Measurements from ENCODE around the gene JPH2.
A peak's percentile ranks its signal among the peaks of the same experiment; 100 is the strongest.

The JPH2 gene

DNA sequence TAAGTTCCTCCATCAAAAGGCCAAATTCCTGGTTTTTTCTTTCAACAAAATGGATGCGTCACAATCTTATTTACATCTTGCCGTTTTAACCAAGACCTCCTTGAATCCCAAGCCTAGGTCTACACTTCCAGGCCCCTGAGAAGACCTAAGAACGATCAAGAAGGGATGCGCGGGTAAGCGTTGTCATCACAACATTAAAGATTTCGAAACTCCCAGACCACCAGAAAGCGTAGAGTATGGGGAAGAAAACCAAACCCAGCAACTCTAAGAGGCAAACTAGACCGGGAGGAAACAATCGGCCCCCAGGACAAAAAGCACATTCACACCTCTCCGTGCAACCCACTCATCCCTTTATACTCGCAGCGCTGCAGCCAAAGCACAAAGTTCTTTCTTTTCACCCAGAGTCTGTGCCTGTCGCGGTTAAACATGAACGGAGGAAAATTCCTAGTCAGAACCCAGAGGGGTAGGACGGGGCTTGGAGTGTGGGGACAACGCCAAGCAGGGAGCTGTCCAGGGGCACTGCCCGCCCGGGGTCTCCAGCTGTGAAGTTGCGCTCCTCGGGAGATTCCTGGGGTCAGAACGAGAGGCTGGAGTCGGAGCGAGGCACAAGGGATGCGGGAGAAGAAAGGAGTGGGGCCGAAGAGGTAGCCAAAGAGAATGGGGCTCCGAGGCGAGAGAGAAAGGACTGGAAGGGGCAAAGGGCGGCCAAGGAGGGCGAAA, 22.9 kb upstream of the JPH2 start:
- Histone ChIP-seq H3K27me3 (ENCODE audit: insufficient read depth, low read depth) (no peaks in the 10 kb centered on the region), H3K36me3 (ENCODE audit: insufficient read depth) (no peaks in the 10 kb centered on the region), H3K9ac (peak overlapping the region; percentile 92), H3K27ac (peak overlapping the region; percentile 90), H3K4me2 (peak overlapping the region; percentile 91), H2AFZ (ENCODE audit: low read depth) (peak overlapping the region; percentile 60), H3K4me3 (IDR thresholded peaks at IDR 0.05; ENCODE audit: insufficient read depth, low read depth, low read length) (peak overlapping the region; percentile 32), H3K4me1 (ENCODE audit: low read depth, poor library complexity, severe bottlenecking) (peaks cover 46% of the 10 kb centered on the region), H3K79me2 (ENCODE audit: insufficient read depth, low read depth) (peaks cover 51% of the 10 kb centered on the region), H4K20me1 (ENCODE audit: insufficient read depth) (0 out of 2 replicates have a peak, but pooled peaks cover 4% of the 10 kb centered on the region)
- TF ChIP-seq, protein P1, sequence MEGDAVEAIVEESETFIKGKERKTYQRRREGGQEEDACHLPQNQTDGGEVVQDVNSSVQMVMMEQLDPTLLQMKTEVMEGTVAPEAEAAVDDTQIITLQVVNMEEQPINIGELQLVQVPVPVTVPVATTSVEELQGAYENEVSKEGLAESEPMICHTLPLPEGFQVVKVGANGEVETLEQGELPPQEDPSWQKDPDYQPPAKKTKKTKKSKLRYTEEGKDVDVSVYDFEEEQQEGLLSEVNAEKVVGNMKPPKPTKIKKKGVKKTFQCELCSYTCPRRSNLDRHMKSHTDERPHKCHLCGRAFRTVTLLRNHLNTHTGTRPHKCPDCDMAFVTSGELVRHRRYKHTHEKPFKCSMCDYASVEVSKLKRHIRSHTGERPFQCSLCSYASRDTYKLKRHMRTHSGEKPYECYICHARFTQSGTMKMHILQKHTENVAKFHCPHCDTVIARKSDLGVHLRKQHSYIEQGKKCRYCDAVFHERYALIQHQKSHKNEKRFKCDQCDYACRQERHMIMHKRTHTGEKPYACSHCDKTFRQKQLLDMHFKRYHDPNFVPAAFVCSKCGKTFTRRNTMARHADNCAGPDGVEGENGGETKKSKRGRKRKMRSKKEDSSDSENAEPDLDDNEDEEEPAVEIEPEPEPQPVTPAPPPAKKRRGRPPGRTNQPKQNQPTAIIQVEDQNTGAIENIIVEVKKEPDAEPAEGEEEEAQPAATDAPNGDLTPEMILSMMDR (conservative IDR thresholded peaks at IDR 0.05; ENCODE audit: low read depth, low read length): 0 out of 2 replicates have a peak, but pooled peaks have one; percentile 17

DNA sequence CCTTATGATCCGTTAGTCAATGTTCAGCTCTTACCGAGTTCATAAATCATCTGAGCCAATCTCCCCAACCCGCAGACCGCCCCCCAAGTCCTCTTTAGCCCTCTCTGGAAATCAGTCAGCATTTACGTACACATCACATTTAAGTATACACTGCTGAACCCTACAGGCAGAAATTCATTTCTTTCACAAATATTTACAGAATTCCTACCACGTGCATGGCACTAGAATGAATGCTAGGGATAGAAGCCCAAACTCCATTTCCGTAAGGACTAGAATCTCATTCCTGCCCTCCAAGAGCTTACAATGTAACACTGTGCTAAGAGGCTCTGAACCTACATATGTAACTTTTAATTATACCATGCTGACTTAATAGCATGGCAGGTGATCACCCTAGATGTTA, 21.8 kb upstream of the JPH2 start:
- Histone ChIP-seq H3K27me3 (ENCODE audit: insufficient read depth, low read depth) (no peaks in the 10 kb centered on the region), H4K20me1 (ENCODE audit: insufficient read depth) (0 out of 2 replicates have a peak, but pooled peaks cover 4% of the 10 kb centered on the region), H3K27ac (no peak overlapping the region), H3K4me2 (peak overlapping the region; percentile 91), H2AFZ (ENCODE audit: low read depth) (no peak overlapping the region), H3K9ac (peak overlapping the region; percentile 92; the same call in 1 of the 2 replicates), H3K36me3 (ENCODE audit: insufficient read depth) (no peaks in the 10 kb centered on the region), H3K4me1 (ENCODE audit: low read depth, poor library complexity, severe bottlenecking) (peaks cover 57% of the 10 kb centered on the region), H3K4me3 (IDR thresholded peaks at IDR 0.05; ENCODE audit: insufficient read depth, low read depth, low read length) (no peak overlapping the region), H3K79me2 (ENCODE audit: insufficient read depth, low read depth) (peaks cover 52% of the 10 kb centered on the region)
- TF ChIP-seq, protein P1 (conservative IDR thresholded peaks at IDR 0.05; ENCODE audit: low read depth, low read length): no peak

DNA sequence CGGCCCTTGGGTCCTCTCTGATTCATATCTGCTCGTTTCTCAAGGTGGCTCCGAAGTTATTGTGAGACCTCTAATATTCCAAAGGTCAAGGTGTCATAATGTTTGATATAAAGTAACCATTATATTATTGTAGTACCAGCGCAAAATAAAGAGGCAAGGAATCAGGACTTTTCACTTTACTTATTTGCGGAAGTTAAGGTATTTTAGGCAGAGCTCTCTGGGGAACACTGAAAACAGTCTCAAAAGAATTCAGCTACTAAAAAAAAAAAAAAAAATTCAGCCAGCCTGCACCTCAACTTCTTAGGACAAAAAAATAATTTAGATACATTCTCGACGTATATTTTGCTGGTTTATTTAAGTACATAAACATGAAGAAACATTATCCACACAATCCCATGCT, 21.2 kb upstream of the JPH2 start:
- H3K4me3 ChIP-seq (IDR thresholded peaks at IDR 0.05; ENCODE audit: insufficient read depth, low read depth, low read length): no peak overlapping the region
- H3K4me2 ChIP-seq: peak overlapping the region; percentile 91
- TF ChIP-seq, protein P1 (conservative IDR thresholded peaks at IDR 0.05; ENCODE audit: low read depth, low read length): no peak
- H3K79me2 ChIP-seq (ENCODE audit: insufficient read depth, low read depth): peaks cover 52% of the 10 kb centered on the region
- H4K20me1 ChIP-seq (ENCODE audit: insufficient read depth): 0 out of 2 replicates have a peak, but pooled peaks cover 4% of the 10 kb centered on the region
- no peaks in the 10 kb centered on the region for H3K36me3 ChIP-seq (ENCODE audit: insufficient read depth)
- no peak overlapping the region for H3K27ac ChIP-seq
- H3K4me1 ChIP-seq (ENCODE audit: low read depth, poor library complexity, severe bottlenecking): peaks cover 63% of the 10 kb centered on the region
- no peaks in the 10 kb centered on the region for H3K27me3 ChIP-seq (ENCODE audit: insufficient read depth, low read depth)
- H2AFZ ChIP-seq (ENCODE audit: low read depth): no peak overlapping the region
- no peak overlapping the region; the same call in 1 of the 2 replicates for H3K9ac ChIP-seq

DNA sequence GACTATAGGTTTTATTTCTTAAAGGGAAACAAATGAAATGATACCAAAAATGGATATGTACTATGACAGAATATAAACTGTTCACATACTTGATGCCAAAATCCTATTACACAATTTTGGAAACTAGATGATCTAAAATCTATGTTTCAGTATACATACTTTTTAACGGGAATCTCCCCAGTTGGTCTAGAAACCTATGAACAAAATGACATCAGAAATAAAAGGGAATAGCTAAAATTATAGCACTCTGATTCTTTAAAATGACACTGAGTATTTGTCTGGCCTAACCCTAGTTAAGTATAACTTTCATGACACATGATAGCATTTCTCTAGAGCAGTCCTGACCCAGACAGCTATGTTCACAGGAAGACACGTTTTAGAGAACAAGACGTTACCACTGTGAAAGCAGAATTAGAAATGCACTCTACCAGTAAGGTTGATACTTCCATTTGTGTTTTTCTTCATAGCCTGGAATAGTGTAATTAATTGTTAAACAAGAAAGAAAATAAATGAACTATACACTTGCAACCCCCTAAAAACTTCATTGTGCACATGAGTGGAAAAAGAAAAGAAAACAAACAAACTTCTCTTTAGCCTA, 20.2 kb upstream of the JPH2 start:
- no peaks in the 10 kb centered on the region for H3K36me3 ChIP-seq (ENCODE audit: insufficient read depth)
- H2AFZ ChIP-seq (ENCODE audit: low read depth): no peak overlapping the region
- no peak overlapping the region for H3K27ac ChIP-seq
- H3K4me2 ChIP-seq: no peak overlapping the region
- H3K4me1 ChIP-seq (ENCODE audit: low read depth, poor library complexity, severe bottlenecking): peaks cover 65% of the 10 kb centered on the region
- no peak overlapping the region for H3K4me3 ChIP-seq (IDR thresholded peaks at IDR 0.05; ENCODE audit: insufficient read depth, low read depth, low read length)
- H4K20me1 ChIP-seq (ENCODE audit: insufficient read depth): peaks cover 9% of the 10 kb centered on the region; the same call in 1 of the 2 replicates
- TF ChIP-seq, protein P1 (conservative IDR thresholded peaks at IDR 0.05; ENCODE audit: low read depth, low read length): no peak
- H3K79me2 ChIP-seq (ENCODE audit: insufficient read depth, low read depth): peaks cover 52% of the 10 kb centered on the region
- no peak overlapping the region for H3K9ac ChIP-seq
- no peaks in the 10 kb centered on the region for H3K27me3 ChIP-seq (ENCODE audit: insufficient read depth, low read depth)
